IMR-90 (cell line): ENCODE results near the gene RAB43. TPM values are rescaled to one million over a fixed set of nuclear protein-coding genes. Genes with fewer than 3 reads are reported as not detected.

Source experiments
- ATAC-seq: fragments of 200-7000 bp; cut with Tn5 transposase; 2 replicates; pipeline ENCODE4 v1.9.1; 2020; ENCODE audit warnings: low read depth, mild to moderate bottlenecking, moderate library complexity
- BruUV-seq: library from RNA; stranded (reverse); fragments of 400-500 nt; replicated peaks from 2 replicates; lab custom pipeline; 2021; lab: Mats Ljungman, UMichigan
- CTCF ChIA-PET: fragments of 300-600 bp; formaldehyde crosslinking; extraction: SDS; loops from one replicate; lab custom pipeline; 2021; ENCODE audit warnings: antibody characterized with exemption; lab: Yijun Ruan, JAX
- POLR2A ChIA-PET: fragments of 300-600 bp; sonication (Branson Sonifier 250); formaldehyde crosslinking; loops from one replicate; lab custom pipeline; 2022; ENCODE audit warnings: antibody characterized with exemption; ENCODE audit not compliant: unreplicated experiment; lab: Charles Lee
- DNase-seq: peaks from one replicate; pipeline ENCODE4 v3.0.0; 2013
- H2AFZ ChIP-seq: replicated peaks from 2 replicates; pipeline ENCODE3; 2013; ENCODE audit warnings: low read length, mild to moderate bottlenecking; ENCODE audit not compliant: poor library complexity
- H2AK5ac ChIP-seq: 2 replicates; pipeline ENCODE4 v1.6.1; 2013; ENCODE audit warnings: low read depth, low read length, inconsistent platforms
- H2AK9ac ChIP-seq: replicated peaks from 2 replicates; pipeline ENCODE3; 2013; ENCODE audit warnings: mild to moderate bottlenecking, low read depth, low read length, moderate library complexity; ENCODE audit not compliant: poor library complexity
- H2BK120ac ChIP-seq: 2 replicates; pipeline ENCODE4 v1.6.1; 2013; ENCODE audit warnings: low read depth, low read length, inconsistent platforms
- H2BK15ac ChIP-seq: 3 replicates; pipeline ENCODE4 v1.6.1; 2013; ENCODE audit warnings: low read depth, low read length, inconsistent platforms
- H2BK20ac ChIP-seq: 2 replicates; pipeline ENCODE4 v1.6.1; 2013; ENCODE audit warnings: low read depth, mild to moderate bottlenecking, inconsistent platforms, low read length, moderate library complexity
- H2BK5ac ChIP-seq: 2 replicates; pipeline ENCODE4 v1.6.1; 2013; ENCODE audit warnings: mild to moderate bottlenecking, low read depth, low read length, inconsistent platforms; ENCODE audit not compliant: poor library complexity, severe bottlenecking
- H3K14ac ChIP-seq: replicated peaks from 2 replicates; pipeline ENCODE4 v1.6.1; 2013; ENCODE audit warnings: low read depth, low read length, inconsistent platforms
- H3K18ac ChIP-seq: 2 replicates; pipeline ENCODE4 v1.6.1; 2013; ENCODE audit warnings: low read depth, low read length, control low read depth
- H3K23ac ChIP-seq: 2 replicates; pipeline ENCODE4 v1.6.1; 2013; ENCODE audit warnings: low read depth, low read length, inconsistent platforms
- H3K27ac ChIP-seq: 2 replicates; pipeline ENCODE4 v1.5.1; 2013; ENCODE audit warnings: mild to moderate bottlenecking, control low read depth, low read length; ENCODE audit not compliant: insufficient read depth
- H3K27me3 ChIP-seq: 2 replicates; pipeline ENCODE4 v1.6.1; 2013; ENCODE audit warnings: low read length; ENCODE audit not compliant: control insufficient read depth, insufficient read depth
- H3K36me3 ChIP-seq: 2 replicates; pipeline ENCODE4 v1.6.1; 2013; ENCODE audit warnings: low read length, mixed read lengths; ENCODE audit not compliant: control insufficient read depth, insufficient read depth
- H3K4ac ChIP-seq: 2 replicates; pipeline ENCODE4 v1.6.1; 2013; ENCODE audit warnings: low read depth, low read length, inconsistent platforms
- H3K4me1 ChIP-seq: 2 replicates; pipeline ENCODE4 v1.6.1; 2013; ENCODE audit warnings: low read length, mixed read lengths; ENCODE audit not compliant: control insufficient read depth, insufficient read depth
- H3K4me2 ChIP-seq: 2 replicates; pipeline ENCODE4 v1.6.1; 2013; ENCODE audit warnings: low read depth, mild to moderate bottlenecking, control low read depth, low read length, moderate library complexity
- H3K4me3 ChIP-seq: 2 replicates; pipeline ENCODE4 v1.5.1; 2013; ENCODE audit warnings: low read depth, mild to moderate bottlenecking, control low read depth, low read length, moderate library complexity; ENCODE audit not compliant: insufficient read depth
- H3K56ac ChIP-seq: 2 replicates; pipeline ENCODE4 v1.6.1; 2013; ENCODE audit warnings: low read length, inconsistent platforms; ENCODE audit not compliant: insufficient read depth; ENCODE audit errors: extremely low read depth
- H3K79me1 ChIP-seq, 2 experiments: 2 replicates each; pipeline ENCODE4 v1.6.1; 2013; ENCODE audit warnings: low read length in 2 of 2, inconsistent platforms in 1 of 2, low read depth in 1 of 2
- H3K9ac ChIP-seq: 2 replicates; pipeline ENCODE4 v1.6.1; 2013; ENCODE audit warnings: low read depth, low read length, control low read depth
- H3K9me1 ChIP-seq: 2 replicates; pipeline ENCODE4 v1.6.1; 2013; ENCODE audit warnings: low read length, inconsistent platforms; ENCODE audit not compliant: insufficient read depth
- H3K9me3 ChIP-seq: 2 replicates; pipeline ENCODE4 v1.6.1; 2013; ENCODE audit warnings: low read length; ENCODE audit not compliant: control insufficient read depth, insufficient read depth
- H4K20me1 ChIP-seq: 2 replicates; pipeline ENCODE4 v1.6.1; 2013; ENCODE audit warnings: low read length, inconsistent platforms; ENCODE audit not compliant: insufficient read depth
- H4K5ac ChIP-seq: 2 replicates; pipeline ENCODE4 v1.6.1; 2013; ENCODE audit warnings: mild to moderate bottlenecking, low read depth, low read length, control low read depth
- H4K8ac ChIP-seq, 2 experiments: 2 replicates each; pipeline ENCODE4 v1.6.1; 2013; ENCODE audit warnings: low read depth in 2 of 2, low read length in 2 of 2, control low read depth in 1 of 2, inconsistent platforms in 1 of 2
- H4K91ac ChIP-seq: 2 replicates; pipeline ENCODE4 v1.6.1; 2013; ENCODE audit warnings: low read depth, low read length, inconsistent platforms; ENCODE audit not compliant: insufficient read depth
- CEBPB ChIP-seq: IDR thresholded peaks from 2 replicates; pipeline ENCODE4 v1.6.1; 2012; ENCODE audit warnings: low read depth, low read length, improper control_type of control experiment
- MXI1 ChIP-seq: IDR thresholded peaks from 2 replicates; pipeline ENCODE4 v1.6.1; 2012; ENCODE audit warnings: low read depth, mild to moderate bottlenecking, low read length, moderate library complexity, borderline replicate concordance
- RCOR1 ChIP-seq: IDR thresholded peaks from 2 replicates; pipeline ENCODE4 v1.6.1; 2012; ENCODE audit warnings: mild to moderate bottlenecking, low read length, improper control_type of control experiment; ENCODE audit not compliant: insufficient replicate concordance
- SMC3 ChIP-seq: fragments of 150-350 bp; IDR thresholded peaks from 2 replicates; pipeline ENCODE4 v1.6.1; 2016; ENCODE audit warnings: low read depth, mild to moderate bottlenecking, antibody characterized with exemption, low read length, moderate library complexity
- WGBS, 2 experiments: methylation state at CpG; one replicate each; pipeline versions ENCODE4 v1.1.5 to v1.1.7; 2013; ENCODE audit warnings: missing lambda C conversion rate in 2 of 2; ENCODE audit not compliant: insufficient read length in 1 of 2; ENCODE audit errors: extremely low coverage in 2 of 2; 5-methylcytosine and 5-hydroxymethylcytosine counted together
- dilution Hi-C: fragments of 300-500 bp; cut with HindIII; formaldehyde crosslinking; loops from one replicate; pipeline ENCODE4 v1.14.3; 2018; ENCODE audit warnings: low sequenced_read_pairs; ENCODE audit not compliant: unreplicated experiment
- in situ Hi-C: fragments of 300-500 bp; cut with MboI; formaldehyde crosslinking; loops from 3 replicates; pipeline ENCODE4 v1.14.3; 2019; ENCODE audit warnings: low sequenced_read_pairs, inconsistent platforms, mixed read lengths
- intact Hi-C: fragments of 100-400 bp; cut with micrococcal nuclease; formaldehyde crosslinking; loops from 2 replicates; pipeline ENCODE4 v1.10.0; 2022
- polyA plus RNA-seq, 3 experiments: library from polyadenylated mRNA; depleted of rRNA; stranded (reverse); fragments of >200 nt; gene quantifications; 2 replicates each; pipeline ENCODE4 v1.2.3, GENCODE V29; 2012; ENCODE audit warnings: low replicate concordance in 1 of 3
- total RNA-seq: library from RNA; depleted of rRNA; stranded (reverse); fragments of >200 nt; gene quantifications from 2 replicates; pipeline ENCODE4 v1.2.3, GENCODE V29; 2012

Gene RAB43
- total and polyA plus RNA-seq, 2 of the 4 experiments (the other 2 are of a cell fraction) = 9.9 to 14.0 TPM

DNA sequence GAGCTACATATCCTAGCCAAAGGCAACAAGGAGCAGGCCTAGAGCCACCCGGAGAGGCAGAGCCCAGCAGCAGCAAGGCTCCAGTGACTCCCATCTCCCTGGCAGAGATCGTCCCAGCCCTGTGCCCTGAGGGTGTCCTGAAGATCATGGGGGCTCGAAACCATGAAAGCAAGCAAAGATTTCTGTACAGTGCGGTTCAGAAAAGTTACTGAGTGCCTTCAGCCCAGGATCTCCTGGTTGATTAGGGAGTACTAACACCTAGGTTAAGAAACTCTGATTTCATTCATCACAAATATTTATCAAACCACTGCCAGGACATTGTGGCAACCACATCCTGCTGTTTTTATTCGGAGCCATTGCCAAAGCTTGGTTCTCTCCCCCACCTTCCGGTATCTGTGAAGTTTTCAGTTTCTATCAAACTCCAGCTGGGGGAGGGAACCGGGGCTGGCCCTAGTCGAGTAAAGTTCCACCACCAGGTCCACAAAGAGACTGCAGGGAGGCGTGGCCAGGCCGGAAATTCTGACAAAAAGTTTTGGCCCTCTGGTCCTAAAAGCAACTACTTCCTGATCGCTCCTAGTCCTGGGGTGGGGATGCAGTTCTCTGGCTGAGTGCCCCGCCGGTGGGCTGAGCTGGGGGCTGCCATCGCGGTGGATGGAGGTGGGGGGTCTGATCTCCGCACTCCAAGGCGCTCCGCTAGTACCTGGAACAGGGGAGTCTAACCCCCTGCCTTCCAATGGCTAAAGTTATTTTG lies 1.2 kb downstream of the RAB43 start (continued):
- TF ChIP-seq MXI1 (0 out of 2 replicates have a peak, but pooled peaks have one; percentile 56), SMC3 (no peak)

DNA sequence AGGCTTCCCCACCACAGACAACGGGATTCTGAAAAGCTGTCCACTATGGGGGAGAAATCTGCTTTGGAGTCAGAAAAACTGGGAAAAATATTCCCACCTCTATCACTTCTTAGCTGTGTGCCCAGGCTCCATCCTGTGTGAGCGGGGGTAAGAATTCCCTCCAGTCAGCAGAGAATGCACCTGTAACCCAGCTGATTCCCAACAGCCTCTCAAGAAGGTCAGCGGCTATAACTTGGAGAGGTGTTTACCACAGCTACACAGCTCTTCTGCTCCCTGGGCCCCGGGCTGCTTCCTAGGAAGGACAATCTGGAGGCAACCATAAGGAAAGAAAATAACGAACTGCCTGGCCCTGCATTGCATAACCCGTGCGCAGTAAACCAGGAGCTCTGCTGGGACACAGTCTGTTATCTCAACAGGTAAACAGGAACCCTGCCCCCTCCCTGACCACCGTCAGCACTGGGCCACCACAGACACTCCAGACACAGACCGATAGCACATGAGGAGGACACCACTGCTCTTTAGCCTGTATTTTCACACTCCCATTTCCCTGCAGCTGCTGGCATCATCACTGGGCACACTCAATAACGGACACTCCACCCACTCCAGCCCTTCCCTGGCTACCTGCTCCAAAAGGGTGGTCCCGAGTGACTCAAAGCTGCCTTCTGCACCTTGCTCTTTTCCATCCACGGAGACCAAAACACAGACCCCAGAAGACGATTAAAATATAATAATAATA lies 2.1 kb downstream of the RAB43 start:
- Histone ChIP-seq H3K4me3 (peak overlapping the region; percentile 62), H3K18ac (no peak overlapping the region), H4K5ac (0 out of 2 replicates have a peak overlapping the region, but pooled peaks have one; percentile 21), H3K23ac (peak overlapping the region; percentile 91), H3K56ac (peak overlapping the region; percentile 51; the same call in 1 of the 2 replicates), H2BK120ac (0 out of 2 replicates have a peak overlapping the region, but pooled peaks have one; percentile 28), H3K9ac (peak overlapping the region; percentile 72), H3K36me3 (peaks cover 8% of the 10 kb centered on the region), H2AFZ (peak overlapping the region; percentile 53), H3K27me3 (no peaks in the 10 kb centered on the region), H2AK5ac (peak overlapping the region; percentile 91), H3K79me1 (peaks cover 21 to 60% of the 10 kb centered on the region in 2 experiments), H2BK15ac (no peak overlapping the region; the same call in 2 of the 3 replicates), H4K8ac (peak overlapping the region in 1 of 2 experiments; percentile 60; a peak in 2 of 4 replicates), H3K4me1 (peaks cover 24% of the 10 kb centered on the region), H3K14ac (peak overlapping the region; percentile 98), H2BK5ac (peak overlapping the region; percentile 10), H4K91ac (peak overlapping the region; percentile 27; the same call in 1 of the 2 replicates), H2BK20ac (no peak overlapping the region), H4K20me1 (peaks cover 55% of the 10 kb centered on the region), H3K9me1 (peaks cover 29% of the 10 kb centered on the region), H3K9me3 (no peaks in the 10 kb centered on the region), H3K4me2 (peak overlapping the region; percentile 79), H3K4ac (peak overlapping the region; percentile 77), H3K27ac (peak overlapping the region; percentile 71), H2AK9ac (peak overlapping the region; percentile 89)
- in situ Hi-C loops (no loop called here), dilution Hi-C loops (no loop called here), intact Hi-C loops (loop anchor here (1.0 to 10.0 kb wide), 2 partner anchors 65 to 149 kb away; no protein-coding TSS in a partner anchor)
- CTCF ChIA-PET = interaction anchor here (1.3 kb wide), 1 partner anchor 149 kb away, joined by 5 read pairs; no protein-coding TSS in a partner anchor
- ATAC-seq = no peak
- no peak for TF ChIP-seq RCOR1
- peak; percentile 50 for TF ChIP-seq CEBPB
- POLR2A ChIA-PET = no interaction called here
- no peak for DNase-seq
- 20% methylated on average over 1 of the region's 13 CpGs; no CpG with 5 or more reads in 1 of the 2 experiments for WGBS, 2 experiments
- BruUV-seq = no TSS peak
